Activated B cell treated with CpG ODN at 0.5 μM for 24 hours (primary cell): ENCODE measurements around the gene BAIAP2L1. TPM values are rescaled to one million over a fixed set of nuclear protein-coding genes. Genes with fewer than 3 reads are reported as not detected.

Experiments
- ATAC-seq: fragments of 200-7000 bp; cut with Tn5 transposase; one replicate; pipeline ENCODE4 v1.10.0; 2021; ENCODE audit warnings: low read depth, mild to moderate bottlenecking, moderate library complexity
- CTCF ChIA-PET: fragments of 350-600 bp; sonication (Branson Sonifier 250); formaldehyde crosslinking; loops from one replicate; lab custom pipeline; 2021; ENCODE audit warnings: antibody characterized with exemption; lab: Charles Lee
- POLR2A ChIA-PET: fragments of 350-600 bp; sonication (Branson Sonifier 250); formaldehyde crosslinking; loops from one replicate; lab custom pipeline; 2021; ENCODE audit warnings: antibody characterized with exemption; lab: Charles Lee
- DNase-seq: peaks from one replicate; pipeline ENCODE4 v3.0.0; 2022
- H3K27ac Mint-ChIP-seq: one replicate; pipeline ENCODE4 v1.8.0; 2020; ENCODE audit warnings: mixed read lengths
- H3K27me3 Mint-ChIP-seq: one replicate; pipeline ENCODE4 v1.8.0; 2021; ENCODE audit warnings: mixed read lengths
- H3K36me3 Mint-ChIP-seq: one replicate; pipeline ENCODE4 v1.8.0; 2021; ENCODE audit warnings: low read depth, mixed read lengths
- H3K4me1 Mint-ChIP-seq: one replicate; pipeline ENCODE4 v1.8.0; 2021; ENCODE audit warnings: mixed read lengths
- H3K4me3 Mint-ChIP-seq: one replicate; pipeline ENCODE4 v1.8.0; 2020; ENCODE audit warnings: mild to moderate bottlenecking, mixed read lengths
- H3K9me3 Mint-ChIP-seq: one replicate; pipeline ENCODE4 v1.8.0; 2020; ENCODE audit warnings: mixed read lengths
- intact Hi-C: fragments of 100-400 bp; cut with micrococcal nuclease; formaldehyde crosslinking; loops from one replicate; pipeline ENCODE4 v1.15.1; 2024
- total RNA-seq: library from RNA; stranded (reverse); gene quantifications from 2 replicates; pipeline ENCODE4 v1.2.3, GENCODE V29; 2022
- TF ChIP-seq, protein P1 (sequence below): fragments of 200-600 bp; IDR thresholded peaks from one replicate; pipeline ENCODE4 v1.8.0; 2022; ENCODE audit warnings: antibody characterized with exemption, mild to moderate bottlenecking

The BAIAP2L1 gene
- total RNA-seq, 1 donor from 2014 or later: 8.1 TPM

DNA sequence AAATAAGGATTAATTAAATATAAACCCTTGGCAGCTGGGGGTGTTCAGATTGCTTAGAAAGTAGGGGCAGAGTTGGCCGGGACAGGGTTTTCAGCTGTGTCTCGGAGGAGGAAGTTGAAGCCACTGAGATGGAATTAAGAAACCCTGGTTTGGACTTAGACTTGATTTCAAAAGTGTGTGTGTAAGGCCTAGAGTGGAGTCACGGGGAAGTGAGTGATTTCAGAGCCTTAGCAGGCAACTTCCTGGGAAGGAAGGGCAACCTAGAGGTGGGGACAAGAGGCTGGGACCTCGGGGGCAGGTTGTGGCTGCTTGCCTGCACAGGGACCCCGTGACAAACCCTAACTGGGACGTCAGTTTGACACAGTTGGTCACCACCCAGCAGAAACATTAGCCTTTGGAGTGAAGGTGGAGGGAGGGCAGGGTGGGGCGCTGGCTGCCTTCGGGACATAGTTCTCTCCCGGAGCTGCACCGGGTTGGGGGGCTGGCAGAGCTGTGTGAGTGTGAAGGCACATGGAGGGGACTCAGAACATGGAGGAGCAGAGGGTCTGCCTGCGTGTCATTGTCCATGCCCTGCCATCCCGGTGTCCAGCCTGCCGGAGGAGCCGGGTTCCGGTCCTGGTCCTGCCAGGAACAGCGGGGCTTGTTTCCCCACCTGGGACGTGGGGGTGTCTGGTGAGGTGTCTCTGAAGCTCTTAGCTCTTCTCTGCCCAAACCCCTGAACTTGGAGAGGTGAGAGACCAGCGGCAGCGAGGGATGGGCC lies 117.6 kb downstream of the BAIAP2L1 start:
- TF ChIP-seq, protein P1, sequence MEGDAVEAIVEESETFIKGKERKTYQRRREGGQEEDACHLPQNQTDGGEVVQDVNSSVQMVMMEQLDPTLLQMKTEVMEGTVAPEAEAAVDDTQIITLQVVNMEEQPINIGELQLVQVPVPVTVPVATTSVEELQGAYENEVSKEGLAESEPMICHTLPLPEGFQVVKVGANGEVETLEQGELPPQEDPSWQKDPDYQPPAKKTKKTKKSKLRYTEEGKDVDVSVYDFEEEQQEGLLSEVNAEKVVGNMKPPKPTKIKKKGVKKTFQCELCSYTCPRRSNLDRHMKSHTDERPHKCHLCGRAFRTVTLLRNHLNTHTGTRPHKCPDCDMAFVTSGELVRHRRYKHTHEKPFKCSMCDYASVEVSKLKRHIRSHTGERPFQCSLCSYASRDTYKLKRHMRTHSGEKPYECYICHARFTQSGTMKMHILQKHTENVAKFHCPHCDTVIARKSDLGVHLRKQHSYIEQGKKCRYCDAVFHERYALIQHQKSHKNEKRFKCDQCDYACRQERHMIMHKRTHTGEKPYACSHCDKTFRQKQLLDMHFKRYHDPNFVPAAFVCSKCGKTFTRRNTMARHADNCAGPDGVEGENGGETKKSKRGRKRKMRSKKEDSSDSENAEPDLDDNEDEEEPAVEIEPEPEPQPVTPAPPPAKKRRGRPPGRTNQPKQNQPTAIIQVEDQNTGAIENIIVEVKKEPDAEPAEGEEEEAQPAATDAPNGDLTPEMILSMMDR: no peak
- no peaks in the 10 kb centered on the region for H3K27me3 Mint-ChIP-seq
- ChIA-PET POLR2A (interaction anchor here (0.6 to 1.4 kb wide), 2 partner anchors 31 to 36 kb away, joined by 3 to 6 read pairs; partner anchors contain the start of gene TECPR1), CTCF (no interaction called here)
- H3K36me3 Mint-ChIP-seq: peaks cover 2% of the 10 kb centered on the region
- peak overlapping the region; percentile 85 for H3K4me3 Mint-ChIP-seq
- no peak for DNase-seq
- no peak for ATAC-seq
- intact Hi-C loops: loop anchor here (10.0 kb wide), 1 partner anchor 1169 kb away; the partner anchor contains the start of gene SDHAF3
- no peaks in the 10 kb centered on the region for H3K9me3 Mint-ChIP-seq
- peaks cover 40% of the 10 kb centered on the region for H3K4me1 Mint-ChIP-seq
- no peak overlapping the region for H3K27ac Mint-ChIP-seq

DNA sequence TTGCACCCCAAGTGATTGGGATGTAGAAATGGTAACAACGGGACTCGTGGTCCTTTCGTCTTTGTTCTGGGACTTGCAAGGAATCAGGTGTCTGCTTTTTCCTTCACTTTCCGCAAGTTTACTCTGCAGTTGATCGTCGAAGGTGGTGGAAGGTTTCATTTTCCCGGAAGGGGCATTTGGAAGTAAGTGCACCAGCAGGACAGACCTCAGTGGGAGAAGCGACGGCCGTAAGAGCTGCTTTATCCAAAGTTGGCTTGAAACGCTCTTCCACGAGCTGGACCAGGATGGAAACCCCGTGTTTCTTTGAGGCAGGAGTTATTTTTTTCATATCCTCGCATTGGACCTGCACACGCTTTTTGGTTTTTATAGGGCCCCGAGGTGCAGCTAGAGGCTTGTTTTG lies 118.2 kb downstream of the BAIAP2L1 start:
- H3K9me3 Mint-ChIP-seq: no peaks in the 10 kb centered on the region
- ATAC-seq (no peak), DNase-seq (no peak)
- intact Hi-C loops: loop anchor here (10.0 kb wide), 1 partner anchor 1168 kb away; the partner anchor contains the start of gene SDHAF3
- peak overlapping the region; percentile 75 for H3K27ac Mint-ChIP-seq
- POLR2A ChIA-PET: interaction anchor here (0.6 to 1.4 kb wide), 2 partner anchors 30 to 37 kb away, joined by 3 to 6 read pairs; partner anchors contain the start of gene TECPR1
- H3K4me1 Mint-ChIP-seq: peaks cover 40% of the 10 kb centered on the region
- no peaks in the 10 kb centered on the region for H3K27me3 Mint-ChIP-seq
- H3K36me3 Mint-ChIP-seq: peaks cover 1% of the 10 kb centered on the region
- TF ChIP-seq, protein P1: no peak
- H3K4me3 Mint-ChIP-seq: peak overlapping the region; percentile 85
- CTCF ChIA-PET: no interaction called here

DNA sequence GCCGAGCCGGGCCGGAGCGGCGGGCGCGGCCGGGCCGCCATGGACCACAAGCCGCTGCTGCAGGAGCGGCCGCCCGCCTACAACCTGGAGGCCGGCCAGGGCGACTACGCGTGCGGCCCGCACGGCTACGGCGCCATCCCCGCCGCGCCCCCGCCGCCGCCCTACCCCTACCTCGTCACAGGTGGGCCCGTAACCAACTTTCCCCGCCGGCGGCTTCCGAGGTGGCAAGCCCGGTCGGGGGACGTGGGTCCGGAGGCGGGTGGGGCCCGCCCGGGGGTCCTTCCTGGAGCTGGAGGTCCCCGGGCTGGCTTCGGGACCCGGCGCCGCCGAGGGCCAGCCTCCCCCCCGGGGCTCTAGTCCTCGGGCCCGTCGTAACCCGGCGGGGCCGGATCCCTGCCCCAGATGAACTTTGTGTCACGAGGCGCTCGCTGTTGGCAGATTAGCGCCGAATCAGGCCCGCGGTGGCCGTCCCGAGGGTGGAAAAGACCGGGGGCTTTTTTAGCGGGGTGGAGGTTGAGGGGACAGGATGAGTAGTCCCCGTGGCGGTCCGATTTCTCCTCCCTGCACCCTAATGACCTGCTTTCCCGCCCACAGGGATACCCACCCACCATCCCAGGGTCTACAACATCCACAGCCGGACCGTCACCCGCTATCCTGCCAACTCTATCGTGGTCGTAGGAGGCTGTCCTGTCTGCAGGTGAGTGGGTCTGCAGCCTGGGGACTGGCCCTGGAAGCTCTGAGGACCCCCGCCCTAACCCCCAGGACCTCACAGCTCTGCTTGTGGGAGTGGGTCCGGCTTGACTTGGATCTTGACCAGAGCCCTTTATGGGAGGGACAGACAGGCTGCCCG lies 118.9 kb downstream of the BAIAP2L1 start:
- Mint-ChIP-seq H3K27ac (peak overlapping the region; percentile 75), H3K4me1 (peaks cover 40% of the 10 kb centered on the region), H3K4me3 (peak overlapping the region; percentile 85), H3K9me3 (no peaks in the 10 kb centered on the region), H3K36me3 (peaks cover 1% of the 10 kb centered on the region), H3K27me3 (no peaks in the 10 kb centered on the region)
- intact Hi-C loops: loop anchor here (1.0 to 10.0 kb wide), 10 partner anchors 30 to 1167 kb away; partner anchors contain the start of genes ASNS, BAIAP2L1, LMTK2 and SDHAF3
- TF ChIP-seq, protein P1: no peak
- ChIA-PET POLR2A (interaction anchor here (0.6 to 1.4 kb wide), 3 partner anchors 29 to 38 kb away, joined by 3 to 6 read pairs (median 3); partner anchors contain the start of gene TECPR1), CTCF (interaction anchor here (1.0 kb wide), 1 partner anchor 120 kb away, joined by 3 read pairs; the partner anchor contains the start of gene BAIAP2L1)
- ATAC-seq (peak; percentile 1), DNase-seq (no peak)

DNA sequence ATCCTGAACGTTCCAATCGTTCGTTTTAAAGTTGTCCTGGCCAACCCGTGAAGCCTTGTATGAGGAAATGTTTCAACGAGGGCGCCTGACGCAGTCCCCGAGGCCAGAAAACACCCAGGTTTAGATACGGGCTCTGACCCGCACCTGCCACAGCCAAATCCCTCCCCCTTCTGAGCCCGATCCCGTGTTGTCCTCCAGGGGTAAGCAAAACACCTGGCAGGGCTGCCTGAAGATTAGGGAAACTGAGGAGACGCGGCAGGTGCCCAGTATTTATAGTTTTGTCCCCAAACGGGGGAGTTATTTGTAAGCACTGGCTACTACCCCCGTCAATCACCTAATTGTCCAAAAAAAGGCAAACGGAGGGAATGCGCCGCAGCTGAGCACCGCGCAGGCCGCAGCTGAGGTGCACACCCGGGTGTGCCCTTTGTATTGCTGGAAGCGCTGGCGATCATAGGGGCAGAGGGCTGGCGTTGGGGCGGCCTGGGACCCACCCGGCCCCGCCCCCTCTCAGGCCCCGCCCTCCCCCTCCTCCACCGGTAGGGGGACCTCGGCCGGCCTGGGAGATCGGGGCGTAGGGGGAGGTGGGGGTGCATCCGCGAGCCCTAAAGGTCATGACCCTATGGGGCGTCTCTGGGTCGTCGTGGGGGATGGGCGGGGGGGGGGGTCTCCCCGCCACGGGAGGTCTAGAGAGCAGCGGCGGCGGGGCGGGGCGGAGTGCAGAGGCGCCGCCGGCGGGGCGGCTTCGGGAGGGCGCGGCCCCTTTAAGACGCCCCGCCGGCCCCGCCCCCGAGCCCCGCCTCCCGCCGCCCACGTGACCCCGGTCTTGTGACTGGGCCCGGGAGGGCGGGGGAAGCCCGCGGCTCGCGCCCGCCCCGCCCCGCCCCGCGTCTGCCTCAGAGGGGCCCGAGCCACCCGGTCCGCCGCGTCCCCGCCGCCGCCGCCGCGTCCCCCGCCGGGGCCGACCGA lies 119.8 kb downstream of the BAIAP2L1 start, which contains the start of gene BRI3:
Gene BRI3, plus strand, starts transcription at position 896 of the 966 bp plus-strand sequence. CDS start 110 bp downstream, outside the sequence.
- peaks cover 36% of the 10 kb centered on the region for H3K4me1 Mint-ChIP-seq
- TF ChIP-seq, protein P1: no peak
- peaks cover 1% of the 10 kb centered on the region for H3K36me3 Mint-ChIP-seq
- DNase-seq (peak; percentile 86), ATAC-seq (peak; percentile 82)
- peak within 1 kb of the TSS; percentile 86 for H3K4me3 Mint-ChIP-seq
- ChIA-PET CTCF (interaction anchor here (1.0 kb wide), 2 partner anchors 120 to 598 kb away, joined by 3 to 4 read pairs; partner anchors contain the start of gene BAIAP2L1), POLR2A (interaction anchor here (0.6 to 2.3 kb wide), 6 partner anchors 33 to 599 kb away, joined by 3 to 6 read pairs (median 4); partner anchors contain the start of genes BAIAP2L1 and TRRAP)
- H3K27me3 Mint-ChIP-seq: no peaks in the 10 kb centered on the region
- no peaks in the 10 kb centered on the region for H3K9me3 Mint-ChIP-seq
- peak within 1 kb of the TSS; percentile 75 for H3K27ac Mint-ChIP-seq
- intact Hi-C loops: loop anchor here (1.0 to 10.0 kb wide), 10 partner anchors 29 to 1166 kb away; partner anchors contain the start of genes ASNS, BAIAP2L1, LMTK2 and SDHAF3
